Smooth muscle cell (in vitro differentiated cells): ENCODE data around the gene CAB39L. TPM values are rescaled to one million over a fixed set of nuclear protein-coding genes. Genes with fewer than 3 reads are reported as not detected.
"Not testable (repeated sequence)": the region's sequence is repeated elsewhere in the genome, so short reads cannot be mapped to it uniquely, and the experiment has no call there.

Source experiments
- DNase-seq: peaks from one replicate; lab custom pipeline; 2025; ENCODE audit not compliant: unreplicated experiment; lab: John Stamatoyannopoulos, UW
- H2AFZ ChIP-seq: fragments of 200-600 bp; sonication (generic); 2 replicates; pipeline ENCODE4 v1.6.0; 2016; ENCODE audit warnings: antibody characterized with exemption, low read depth, mild to moderate bottlenecking
- H3F3A ChIP-seq: fragments of 200-600 bp; sonication (generic); 2 replicates; pipeline ENCODE4 v1.6.0; 2017; ENCODE audit warnings: antibody characterized with exemption, low read depth
- H3K27ac ChIP-seq: fragments of 200-600 bp; sonication (generic); 2 replicates; pipeline ENCODE4 v1.5.1; 2016; ENCODE audit warnings: low read depth, mild to moderate bottlenecking
- H3K27me3 ChIP-seq: fragments of 200-600 bp; sonication (generic); 2 replicates; pipeline ENCODE4 v1.6.1; 2016; ENCODE audit warnings: low read depth, mild to moderate bottlenecking
- H3K36me3 ChIP-seq: fragments of 200-600 bp; sonication (generic); 2 replicates; pipeline ENCODE4 v1.5.1; 2016; ENCODE audit warnings: low read depth
- H3K4me1 ChIP-seq: fragments of 200-600 bp; sonication (generic); 2 replicates; pipeline ENCODE4 v1.5.1; 2016; ENCODE audit warnings: low read depth
- H3K4me2 ChIP-seq: fragments of 200-600 bp; sonication (generic); 2 replicates; pipeline ENCODE4 v1.6.0; 2016; ENCODE audit warnings: mild to moderate bottlenecking
- H3K4me3 ChIP-seq: fragments of 200-600 bp; sonication (generic); 2 replicates; pipeline ENCODE4 v1.5.1; 2016; ENCODE audit warnings: mild to moderate bottlenecking
- H3K79me2 ChIP-seq: fragments of 200-600 bp; sonication (generic); 2 replicates; pipeline ENCODE4 v1.6.0; 2016; ENCODE audit warnings: low read depth, mild to moderate bottlenecking
- H3K9ac ChIP-seq: fragments of 200-600 bp; sonication (generic); 2 replicates; pipeline ENCODE4 v1.6.0; 2016; ENCODE audit warnings: low read depth
- H3K9me3 ChIP-seq: fragments of 200-600 bp; sonication (generic); replicated peaks from 2 replicates; pipeline ENCODE4 v1.5.1; 2016; ENCODE audit warnings: low read depth
- H4K20me1 ChIP-seq: fragments of 200-600 bp; sonication (generic); 2 replicates; pipeline ENCODE4 v1.6.0; 2016; ENCODE audit warnings: low read depth
- CTCF ChIP-seq: fragments of 200-600 bp; sonication (generic); IDR thresholded peaks from 2 replicates; pipeline ENCODE4 v1.5.1; 2017; ENCODE audit warnings: borderline replicate concordance, mild to moderate bottlenecking, antibody characterized with exemption; ENCODE audit not compliant: insufficient read depth, poor library complexity, severe bottlenecking
- WGBS: methylation state at CpG from one replicate; pipeline ENCODE4 v1.1.7; 2016; ENCODE audit warnings: low lambda C conversion rate; 5-methylcytosine and 5-hydroxymethylcytosine counted together
- polyA plus RNA-seq: library from polyadenylated mRNA; unstranded; fragments of >200 nt; fragmentation: Nextera tagmentation; extraction: Ambion mirVana; gene quantifications from 2 replicates; pipeline ENCODE4 v1.2.1, GENCODE V29; 2016
- total RNA-seq: library from RNA; depleted of rRNA; stranded (reverse); fragments of >200 nt; gene quantifications from 2 replicates; pipeline ENCODE4 v1.2.3, GENCODE V29; 2014

CAB39L gene
- total and polyA plus RNA-seq, 2 experiments from 2014 or later: 13.2 to 13.8 TPM

GRCh38 chr13:49336655-49337054 lies 107.2 kb downstream of the CAB39L start:
- Histone ChIP-seq H4K20me1 (no peaks in the 10 kb centered on the region), H3K4me2 (no peak overlapping the region), H2AFZ (no peak overlapping the region), H3K27ac (no peak overlapping the region), H3K27me3 (no peaks in the 10 kb centered on the region), H3K36me3 (no peaks in the 10 kb centered on the region), H3F3A (no peaks in the 10 kb centered on the region), H3K79me2 (no peaks in the 10 kb centered on the region), H3K4me3 (no peak overlapping the region), H3K4me1 (no peaks in the 10 kb centered on the region), H3K9me3 (no peaks in the 10 kb centered on the region), H3K9ac (no peak overlapping the region)
- TF ChIP-seq CTCF: no peak
- WGBS: 90% methylated on average over 4 of the region's 4 CpGs
- no peak for DNase-seq

GRCh38 chr13:49330546-49330864 lies 113.4 kb downstream of the CAB39L start:
- Histone ChIP-seq H3K9me3 (no peaks in the 10 kb centered on the region), H3K4me1 (no peaks in the 10 kb centered on the region), H4K20me1 (no peaks in the 10 kb centered on the region), H3K36me3 (no peaks in the 10 kb centered on the region), H3K79me2 (no peaks in the 10 kb centered on the region), H2AFZ (no peak overlapping the region), H3K27ac (no peak overlapping the region), H3K4me2 (no peak overlapping the region), H3F3A (no peaks in the 10 kb centered on the region), H3K4me3 (no peak overlapping the region), H3K27me3 (no peaks in the 10 kb centered on the region), H3K9ac (no peak overlapping the region)
- 100% methylated on average over 1 of the region's 1 CpG for WGBS
- no peak for DNase-seq
- TF ChIP-seq CTCF: no peak

DNA sequence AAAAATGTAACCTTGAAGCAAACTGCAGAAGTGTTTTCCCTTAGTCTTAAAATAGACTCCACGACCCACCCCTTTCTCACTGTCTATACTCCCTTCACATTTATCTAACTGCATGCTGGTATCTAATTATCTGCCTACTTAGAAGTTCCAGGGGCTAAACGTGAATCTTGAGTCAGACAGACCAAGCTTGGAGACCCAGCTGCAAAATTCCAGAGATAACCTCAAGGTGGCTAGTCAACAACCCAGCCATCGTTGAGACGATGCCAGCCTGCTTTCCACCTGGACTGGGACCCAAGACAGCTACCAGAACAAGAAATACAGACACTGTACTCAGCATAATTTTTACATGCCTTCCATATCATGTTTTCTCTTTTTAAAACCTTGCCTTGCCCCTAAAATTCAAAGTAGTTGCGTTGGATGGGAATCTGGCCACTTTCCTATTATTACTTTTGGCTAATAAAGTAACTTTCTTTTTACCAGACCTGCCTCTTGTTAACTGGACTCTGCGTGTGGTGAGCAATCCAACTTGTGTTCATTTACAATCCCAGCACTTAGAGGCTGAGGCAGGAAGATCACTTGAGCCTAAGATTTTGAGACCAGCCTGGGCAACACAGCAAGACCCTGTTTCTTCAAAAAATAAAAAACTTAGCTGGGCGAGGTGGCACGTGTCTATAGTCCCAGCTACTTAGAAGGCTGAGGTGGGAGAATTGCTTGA lies 113.9 kb downstream of the CAB39L start:
- H3K27me3 ChIP-seq: no peaks in the 10 kb centered on the region
- no peaks in the 10 kb centered on the region for H3K36me3 ChIP-seq
- H3K9ac ChIP-seq: no peak overlapping the region
- TF ChIP-seq CTCF: no peak
- 76% methylated on average over 8 of the region's 8 CpGs for WGBS
- no peaks in the 10 kb centered on the region for H3K4me1 ChIP-seq
- H3K4me2 ChIP-seq: no peak overlapping the region
- H3F3A ChIP-seq: no peaks in the 10 kb centered on the region
- no peaks in the 10 kb centered on the region for H4K20me1 ChIP-seq
- H2AFZ ChIP-seq: no peak overlapping the region
- H3K79me2 ChIP-seq: no peaks in the 10 kb centered on the region
- no peak for DNase-seq
- H3K9me3 ChIP-seq: no peaks in the 10 kb centered on the region
- H3K4me3 ChIP-seq: no peak overlapping the region
- no peak overlapping the region for H3K27ac ChIP-seq

- not testable (repeated sequence) for H2AFZ ChIP-seq, H3K36me3 ChIP-seq, H3K4me1 ChIP-seq, DNase-seq, H4K20me1 ChIP-seq, H3K27ac ChIP-seq, H3K27me3 ChIP-seq, H3K4me2 ChIP-seq, H3K9me3 ChIP-seq, H3F3A ChIP-seq, H3K4me3 ChIP-seq, H3K9ac ChIP-seq, H3K79me2 ChIP-seq
- whole genome bisulfite sequencing: 100% methylated on average over 3 of the region's 3 CpGs
These were observed 116.7 kb downstream of the CAB39L start for GRCh38 chr13:49327145-49327544.
